ENCODE data around the gene TSPAN15.

Gene TSPAN15

DNA sequence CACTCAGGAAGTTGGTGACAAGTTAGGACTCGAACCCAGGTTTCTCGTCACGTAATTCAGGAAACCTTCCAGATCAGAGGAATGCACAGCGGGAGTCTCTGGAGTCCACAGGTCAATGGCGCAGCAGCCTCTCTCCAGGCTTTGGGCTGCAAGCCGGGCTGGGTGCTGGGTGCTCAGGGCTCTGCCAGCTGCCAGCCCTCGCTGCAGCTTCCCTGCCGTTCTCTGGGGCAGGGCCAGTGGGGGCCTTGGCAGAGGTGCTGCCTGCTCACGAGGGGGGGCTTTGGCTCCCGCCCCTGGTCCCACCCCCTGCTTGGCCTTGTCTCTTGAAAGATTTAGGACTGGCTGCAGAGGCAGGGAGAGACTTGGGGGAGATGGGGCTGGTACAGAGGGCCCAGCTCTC lies 34.6 kb upstream of the TSPAN15 start, which contains the start of gene TACR2:
TACR2 (minus strand) TSS at position 224 of the 400 bp plus-strand sequence. CDS start 595 bp downstream, outside the sequence.
- DNase-seq (ENCODE audit: low read depth in 3 of 3, low spot score in 1 of 3): no peak

GRCh38 chr10:69417542-69417941 lies 33.7 kb upstream of the TSPAN15 start:
- no peak for DNase-seq (ENCODE audit: low read depth in 3 of 3, low spot score in 1 of 3)

DNA sequence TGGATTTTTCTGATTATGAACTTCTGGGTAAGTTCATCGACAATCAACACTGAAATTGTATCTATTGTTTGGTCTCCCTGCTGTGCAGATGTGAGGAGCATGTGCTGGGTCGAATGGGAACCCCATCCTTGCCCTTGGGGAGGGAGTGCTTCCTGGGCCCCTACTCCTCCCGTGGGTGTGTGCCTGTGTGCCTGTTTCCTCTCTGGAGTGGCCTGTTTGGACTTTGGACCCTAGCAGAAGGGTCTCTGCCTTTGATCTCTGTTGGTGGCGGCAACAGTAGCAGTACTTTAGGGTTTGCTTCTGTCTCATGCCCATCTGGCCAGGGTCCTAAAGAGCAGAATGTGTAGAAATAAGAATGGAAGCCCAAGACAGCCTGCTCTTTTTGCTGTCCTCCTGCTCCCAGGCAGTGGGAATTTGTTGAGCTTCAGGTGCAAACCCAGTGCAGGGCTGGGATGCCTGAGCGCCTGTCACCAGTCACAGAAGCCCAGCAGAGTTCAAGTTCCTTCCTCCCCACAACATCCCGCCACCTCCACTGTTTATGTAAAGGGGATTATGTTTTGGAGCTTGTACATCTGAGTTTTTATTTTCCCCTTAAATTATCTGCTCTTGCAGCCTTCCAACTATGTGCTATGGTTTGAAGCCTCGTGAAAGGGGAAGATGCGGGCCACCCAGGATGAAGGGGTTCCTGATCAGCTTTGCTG lies 33.1 kb upstream of the TSPAN15 start:
- no peak for DNase-seq (ENCODE audit: low read depth in 3 of 3, low spot score in 1 of 3)

DNA sequence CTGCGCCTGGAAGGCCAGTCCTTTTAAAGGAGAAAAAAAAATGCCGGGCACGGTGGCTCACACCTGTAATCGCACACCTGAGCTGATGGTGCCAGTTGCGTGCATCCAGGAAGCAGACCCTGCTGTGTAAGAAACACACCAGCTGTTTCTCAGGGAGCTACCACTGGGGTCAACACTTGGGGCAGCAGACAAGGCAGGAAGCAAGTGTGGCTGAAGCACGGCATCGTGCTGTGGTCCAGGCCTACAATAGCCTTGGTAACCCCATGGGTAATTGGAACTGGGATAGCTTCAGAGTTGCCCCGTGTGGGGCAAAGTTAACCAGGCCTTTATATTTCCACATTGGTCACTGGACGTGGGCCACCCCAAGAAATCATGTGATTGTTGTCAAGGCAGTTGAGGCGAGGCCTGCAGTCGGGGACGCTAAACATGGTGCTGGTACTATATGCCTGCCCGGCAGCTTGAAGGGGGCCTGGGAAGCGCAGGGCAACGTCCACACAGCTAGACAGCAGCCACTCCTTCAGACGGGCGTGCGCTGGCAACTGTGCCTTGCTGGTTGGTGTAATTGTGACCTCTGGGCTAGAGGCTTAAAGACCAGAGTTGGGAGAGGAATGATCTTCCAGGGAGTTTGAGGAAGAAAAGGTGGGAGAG lies 32.0 kb upstream of the TSPAN15 start:
- no peak for DNase-seq (ENCODE audit: low read depth in 3 of 3, low spot score in 1 of 3)

DNA sequence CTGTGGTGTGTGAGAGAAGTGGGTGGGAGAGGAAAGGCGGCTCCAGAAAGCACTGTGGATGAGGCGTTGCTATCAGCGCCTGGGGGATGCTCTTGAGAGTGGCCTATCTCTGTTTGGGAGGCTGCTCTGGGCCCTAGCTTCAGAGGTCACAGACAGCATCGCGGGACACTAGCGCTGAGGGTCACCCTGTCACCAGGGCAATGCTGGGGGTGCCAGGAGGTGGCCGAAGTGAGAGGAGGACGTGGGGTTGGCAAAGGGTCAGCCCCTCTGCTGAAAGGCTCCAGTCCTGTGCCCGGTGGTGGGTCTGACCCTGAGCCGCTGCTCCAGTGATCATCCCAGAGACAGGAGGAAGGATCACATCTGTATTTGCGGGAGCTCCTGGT lies 31.5 kb upstream of the TSPAN15 start:
- no peak for DNase-seq (ENCODE audit: low read depth in 3 of 3, low spot score in 1 of 3)

GRCh38 chr10:69421611-69422308 lies 29.5 kb upstream of the TSPAN15 start:
- no peak for DNase-seq (ENCODE audit: low read depth in 3 of 3, low spot score in 1 of 3)

DNA sequence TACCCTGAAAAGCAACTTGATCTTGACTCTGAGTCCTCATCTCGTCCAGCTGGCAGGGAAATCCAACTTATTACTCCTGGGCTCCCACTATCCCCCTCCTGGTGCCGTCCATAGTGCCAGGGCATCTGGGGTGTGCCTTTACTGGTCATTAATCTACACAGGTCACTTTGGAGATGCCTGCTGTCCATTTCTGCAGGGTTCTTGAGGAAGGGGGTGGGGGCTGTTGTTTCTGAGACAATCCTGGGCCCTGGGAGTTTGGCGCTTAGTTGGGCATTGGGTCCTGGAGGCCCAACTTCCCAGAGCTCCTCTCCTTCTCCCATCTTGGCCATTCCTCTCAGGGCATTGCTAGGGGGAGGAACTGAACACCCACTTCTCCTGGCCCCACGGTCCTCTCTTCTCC lies 28.6 kb upstream of the TSPAN15 start:
- DNase-seq (ENCODE audit: low read depth in 3 of 3, low spot score in 1 of 3): no peak

DNA sequence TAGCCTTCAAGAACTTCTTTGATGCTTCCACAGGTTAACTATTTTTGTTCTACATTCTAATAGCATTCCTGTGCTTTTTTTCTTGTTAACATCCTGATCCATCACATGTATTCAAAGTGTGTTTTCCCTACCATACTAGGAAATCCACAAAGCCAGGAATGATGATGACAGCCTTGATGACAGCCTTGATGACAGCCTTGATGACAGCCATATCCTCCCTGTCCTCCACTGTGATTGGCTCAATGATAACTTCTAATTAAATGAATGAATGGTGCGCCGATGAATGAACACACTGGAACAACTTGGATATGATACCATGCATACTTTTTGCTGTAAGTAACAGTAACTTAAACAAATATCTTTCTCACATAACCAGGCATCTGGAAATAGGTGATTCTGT lies 26.2 kb upstream of the TSPAN15 start:
- no peak for DNase-seq (ENCODE audit: low read depth in 3 of 3, low spot score in 1 of 3)

- no peak for DNase-seq (ENCODE audit: low read depth in 3 of 3, low spot score in 1 of 3)
These were observed 25.6 kb upstream of the TSPAN15 start for GRCh38 chr10:69425511-69426298.

DNA sequence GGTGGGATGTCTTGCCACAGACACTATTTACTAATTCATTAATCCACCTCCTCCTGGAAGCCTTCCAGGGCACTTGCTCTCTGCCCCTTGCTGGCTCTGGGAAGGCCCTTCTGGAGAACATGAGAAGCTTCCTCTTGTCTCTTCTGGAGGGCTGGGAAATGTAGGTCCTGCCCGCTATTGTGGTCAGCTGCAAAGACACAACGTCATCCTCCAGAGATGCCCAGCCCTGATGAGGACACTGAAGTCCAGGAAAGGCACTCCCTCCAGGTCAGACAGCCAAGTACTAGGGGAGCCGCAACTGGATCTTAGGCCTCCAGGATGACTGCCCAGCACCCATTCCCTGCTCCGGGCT lies 24.9 kb upstream of the TSPAN15 start:
- DNase-seq (ENCODE audit: low read depth in 3 of 3, low spot score in 1 of 3): no peak

- DNase-seq (ENCODE audit: low read depth in 3 of 3, low spot score in 1 of 3): no peak
These were observed 23.1 kb upstream of the TSPAN15 start for GRCh38 chr10:69428165-69428564.

GRCh38 chr10:69434169-69434568 lies 17.1 kb upstream of the TSPAN15 start:
- no peak for DNase-seq (ENCODE audit: low read depth in 3 of 3, low spot score in 1 of 3)

DNA sequence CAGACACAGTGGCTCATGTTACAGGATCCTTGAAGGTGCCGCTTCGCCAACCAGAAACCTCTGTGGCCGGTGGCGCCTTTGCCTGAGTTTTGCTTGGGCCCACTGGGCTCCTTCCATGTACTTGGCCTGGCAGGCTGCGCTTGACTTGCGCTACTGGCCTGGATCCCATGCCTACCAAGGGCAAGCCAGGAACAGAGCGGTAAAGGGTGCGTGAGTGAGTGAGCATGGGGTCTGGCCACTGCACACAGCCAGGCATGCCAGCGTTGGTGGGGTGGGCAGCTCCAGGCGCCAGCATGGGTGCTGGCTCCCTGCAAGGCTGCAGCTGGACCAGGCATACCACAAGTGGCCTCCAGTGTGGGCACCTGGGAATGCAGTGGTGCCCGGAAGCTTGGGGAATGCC lies 16.3 kb upstream of the TSPAN15 start:
- DNase-seq (ENCODE audit: low read depth in 3 of 3, low spot score in 1 of 3): no peak

- no peak for DNase-seq (ENCODE audit: low read depth in 3 of 3, low spot score in 1 of 3)
These were observed 15.2 kb upstream of the TSPAN15 start for GRCh38 chr10:69435966-69436520.

DNA sequence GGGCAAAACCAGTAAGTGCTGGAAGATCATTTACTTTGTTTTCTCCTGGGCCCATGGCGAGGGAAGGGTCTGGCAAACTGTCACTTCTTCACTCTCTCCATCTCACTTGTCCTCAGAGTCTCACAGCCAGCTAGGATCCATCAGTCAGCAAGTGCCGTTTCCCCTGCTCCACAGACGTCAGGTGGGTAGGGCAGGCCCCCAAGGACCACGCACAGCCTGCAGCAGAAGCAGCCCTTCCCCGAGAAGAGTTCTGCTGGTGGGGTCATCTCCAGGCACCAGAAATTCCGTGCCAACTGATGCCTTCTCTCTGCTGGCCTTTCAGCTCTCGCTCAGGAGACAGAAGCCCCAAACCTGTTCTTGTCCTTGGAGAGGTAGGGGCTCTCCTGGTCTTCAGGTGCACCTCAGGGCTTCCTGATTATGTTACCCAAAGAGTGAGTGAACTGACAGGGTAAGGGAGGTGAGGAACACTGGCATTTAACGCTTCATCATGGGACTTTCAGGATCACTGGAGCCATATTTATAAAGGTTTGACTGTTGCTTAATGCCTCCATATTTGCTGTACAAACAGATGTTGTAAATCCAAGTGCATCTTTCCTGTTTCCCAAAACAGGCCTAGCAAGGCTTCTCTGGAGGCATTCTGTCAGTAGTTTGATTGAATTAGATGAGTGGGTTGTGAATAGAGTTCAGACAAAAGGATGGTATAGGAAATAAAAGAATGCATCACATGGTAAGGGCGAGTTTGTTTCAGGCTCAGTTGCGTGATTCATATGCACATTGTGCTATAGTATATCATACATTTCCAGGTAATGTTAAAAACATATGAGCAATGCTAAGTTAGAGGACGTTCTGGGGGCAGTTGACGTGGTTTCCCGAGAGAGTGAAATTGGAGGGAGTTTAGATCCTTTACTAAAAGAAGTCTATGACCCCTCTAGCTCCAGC lies 13.7 kb upstream of the TSPAN15 start:
- DNase-seq (ENCODE audit: low read depth in 3 of 3, low spot score in 1 of 3): no peak

DNA sequence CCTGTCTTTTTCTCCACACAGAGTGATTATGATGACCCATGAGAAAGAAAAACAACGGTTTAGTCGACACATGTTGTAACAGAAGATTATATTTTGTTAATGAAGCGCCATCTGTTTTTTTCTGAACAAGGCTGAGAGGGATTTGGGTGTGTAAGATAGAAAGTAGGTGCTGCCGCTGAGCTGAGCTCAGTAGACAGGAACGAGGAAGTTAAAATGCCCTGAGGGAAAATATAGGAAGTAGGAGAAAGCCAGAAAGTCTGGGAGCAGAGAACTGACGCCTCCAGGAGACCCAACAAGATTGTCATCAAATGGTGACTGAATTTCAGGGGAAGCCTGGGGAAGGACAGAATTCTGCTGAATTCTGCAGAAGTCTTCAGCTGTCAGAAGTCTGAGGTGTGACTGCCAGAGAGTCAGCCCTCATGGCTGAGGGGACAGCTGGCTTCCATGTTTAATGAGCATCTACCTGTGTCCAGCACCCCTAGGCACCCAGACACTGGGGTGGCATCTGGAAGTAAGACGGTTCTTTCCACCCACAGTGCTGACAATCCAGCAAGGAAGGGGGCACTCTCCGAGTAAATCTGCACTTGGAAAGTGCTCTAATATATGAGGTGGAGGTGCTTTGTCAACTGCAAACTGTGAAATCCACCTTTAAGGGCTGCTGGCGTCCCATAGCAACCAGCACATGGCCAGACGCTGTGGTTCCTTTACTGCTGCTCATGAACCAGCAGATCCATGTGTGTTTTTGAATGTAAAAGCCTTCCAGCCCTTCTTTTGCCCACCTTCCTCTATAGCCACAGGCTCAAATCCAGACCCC lies 12.5 kb upstream of the TSPAN15 start:
- no peak for DNase-seq (ENCODE audit: low read depth in 3 of 3, low spot score in 1 of 3)

DNA sequence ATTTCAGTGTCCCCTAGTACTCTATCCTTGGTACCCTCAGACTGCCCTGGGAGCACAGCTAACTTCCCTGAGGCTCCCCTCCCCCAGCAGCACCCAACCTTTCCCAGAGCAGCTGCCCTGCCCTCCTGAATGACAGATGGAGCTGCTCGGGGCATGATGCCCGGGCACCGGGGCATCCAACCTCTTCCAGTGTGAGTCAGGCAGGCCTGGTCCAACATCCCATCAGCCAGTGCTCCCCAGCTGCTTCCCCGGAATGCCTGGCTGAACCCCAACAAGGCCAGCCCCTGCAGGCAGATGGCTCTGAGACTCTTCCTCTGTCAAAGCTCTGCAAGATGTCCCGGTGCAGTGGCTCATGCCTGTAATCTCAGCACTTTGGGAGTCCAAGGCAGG lies 11.9 kb upstream of the TSPAN15 start:
- no peak for DNase-seq (ENCODE audit: low read depth in 3 of 3, low spot score in 1 of 3)

- DNase-seq (ENCODE audit: low read depth in 3 of 3, low spot score in 1 of 3): no peak
These were observed 11.3 kb upstream of the TSPAN15 start for GRCh38 chr10:69439813-69440506.

- no peak for DNase-seq (ENCODE audit: low read depth in 3 of 3, low spot score in 1 of 3)
These were observed 7.9 kb upstream of the TSPAN15 start for GRCh38 chr10:69443354-69443753.

Measured in stimulated activated CD4-positive, alpha-beta T cell treated with anti-CD3 and anti-CD28 coated beads, TNF-alpha, amount 100 ng/mL, for 1 hour (primary cell).